HepG2 (cell line): ENCODE data around the gene TMEM217. TPM values are rescaled to one million over a fixed set of nuclear protein-coding genes. Genes with fewer than 3 reads are reported as not detected.

Experiments
- CREM ChIP-seq, 2 experiments: sonication (generic) in 1 of 2; formaldehyde crosslinking in 1 of 2; IDR thresholded peaks; 2 replicates each; pipeline versions ENCODE4 v1.4.0 to v1.6.1; 2016 to 2020; ENCODE audit warnings: antibody characterized with exemption in 1 of 2, mild to moderate bottlenecking in 1 of 2, missing genetic modification reagents in 1 of 2
- ELF4 ChIP-seq: sonication (generic); formaldehyde crosslinking; IDR thresholded peaks from 2 replicates; pipeline ENCODE4 v1.5.0; 2020; ENCODE audit warnings: missing genetic modification reagents, mild to moderate bottlenecking, moderate library complexity, borderline replicate concordance
- FOXO1 ChIP-seq: sonication (generic); formaldehyde crosslinking; IDR thresholded peaks from 2 replicates; pipeline ENCODE4 v1.4.0; 2020; ENCODE audit warnings: missing genetic modification reagents
- IKZF4 ChIP-seq: sonication (generic); formaldehyde crosslinking; IDR thresholded peaks from 2 replicates; pipeline ENCODE4 v1.5.1; 2020; ENCODE audit warnings: borderline replicate concordance, mild to moderate bottlenecking, low read depth, missing genetic modification reagents; ENCODE audit errors: not compliant biosample characterization
- KLF9 ChIP-seq: IDR thresholded peaks from 2 replicates; pipeline ENCODE4 v1.6.1; 2016; ENCODE audit warnings: low read depth
- MAFK ChIP-seq, 2 experiments: IDR thresholded peaks in 1 of 2; conservative IDR thresholded peaks in 1 of 2; 2 replicates each; pipeline ENCODE4 v1.6.1; 2011; ENCODE audit warnings: improper control_type of control experiment in 2 of 2, low read length in 2 of 2
- NFKBIZ ChIP-seq: IDR thresholded peaks from 2 replicates; pipeline ENCODE4 v1.6.1; 2018; ENCODE audit warnings: missing genetic modification reagents, missing compliant biosample characterization
- PHF21A ChIP-seq: sonication (generic); formaldehyde crosslinking; IDR thresholded peaks from 2 replicates; pipeline ENCODE4 v1.5.0; 2020; ENCODE audit warnings: mild to moderate bottlenecking, missing genetic modification reagents
- SMYD3 ChIP-seq: sonication (generic); formaldehyde crosslinking; IDR thresholded peaks from 2 replicates; pipeline ENCODE4 v1.8.1; 2023; ENCODE audit warnings: mild to moderate bottlenecking, missing genetic modification reagents
- TCF7L2 ChIP-seq: IDR thresholded peaks from 2 replicates; pipeline ENCODE4 v1.6.1; 2011; ENCODE audit warnings: mild to moderate bottlenecking, low read depth, low read length, moderate library complexity
- TEAD2 ChIP-seq: sonication (generic); formaldehyde crosslinking; IDR thresholded peaks from 2 replicates; pipeline ENCODE4 v1.9.0; 2021; ENCODE audit warnings: missing genetic modification reagents
- ZFX ChIP-seq: sonication (generic); formaldehyde crosslinking; IDR thresholded peaks from 2 replicates; pipeline ENCODE4 v1.4.0; 2020; ENCODE audit warnings: mild to moderate bottlenecking, low read depth, missing genetic modification reagents, moderate library complexity
- ZNF441 ChIP-seq: sonication (generic); formaldehyde crosslinking; IDR thresholded peaks from 2 replicates; pipeline ENCODE4 v1.7.0; 2021; ENCODE audit warnings: missing genetic modification reagents, borderline replicate concordance
- ZNF556 ChIP-seq: sonication (generic); formaldehyde crosslinking; IDR thresholded peaks from 2 replicates; pipeline ENCODE4 v1.4.0; 2020; ENCODE audit warnings: mild to moderate bottlenecking, missing genetic modification reagents, borderline replicate concordance
- ZNF598 ChIP-seq: sonication (generic); formaldehyde crosslinking; IDR thresholded peaks from 2 replicates; pipeline ENCODE4 v1.5.1; 2020; ENCODE audit warnings: mild to moderate bottlenecking, missing genetic modification reagents, borderline replicate concordance
- ZNF709 ChIP-seq: sonication (generic); formaldehyde crosslinking; IDR thresholded peaks from 2 replicates; pipeline ENCODE4 v1.5.0; 2020; ENCODE audit warnings: mild to moderate bottlenecking, missing genetic modification reagents
- ZNF773 ChIP-seq: sonication (generic); formaldehyde crosslinking; IDR thresholded peaks from 2 replicates; pipeline ENCODE4 v1.4.0; 2020; ENCODE audit warnings: missing genetic modification reagents, borderline replicate concordance
- polyA plus RNA-seq, 8 experiments: library from polyadenylated mRNA; depleted of rRNA in 3 of 8; stranded (reverse) in 7 of 8; unstranded in 1 of 8; fragments of >200 nt; fragmentation: Illumina TruSeq in 4 of 8; extraction: Trizol in 4 of 8; gene quantifications; 2 replicates each; pipeline versions ENCODE4 v1.2.1 to v1.2.3, GENCODE V29; 2011 to 2016; ENCODE audit warnings: low read depth in 4 of 8, missing spikeins in 1 of 8, mixed read lengths in 1 of 8; ENCODE audit not compliant: insufficient read depth in 1 of 8
- total RNA-seq, 5 experiments: library from RNA; depleted of rRNA; stranded (reverse); fragments of >200 nt; fragmentation: Illumina TruSeq; extraction: Trizol; gene quantifications; 2 replicates each; pipeline ENCODE4 v1.2.3, GENCODE V29; 2016; ENCODE audit warnings: low read depth in 1 of 5
- TF ChIP-seq, protein P1 (sequence below): sonication (generic); formaldehyde crosslinking; IDR thresholded peaks from 2 replicates; pipeline ENCODE4 v1.5.0; 2020; ENCODE audit warnings: mild to moderate bottlenecking, missing genetic modification reagents, moderate library complexity
- TF ChIP-seq, protein P2 (sequence below): sonication (generic); formaldehyde crosslinking; IDR thresholded peaks from 2 replicates; pipeline ENCODE4 v1.8.1; 2023; ENCODE audit warnings: mild to moderate bottlenecking, missing genetic modification reagents
- TF ChIP-seq, protein P3 (sequence below): sonication (generic); formaldehyde crosslinking; IDR thresholded peaks from 2 replicates; pipeline ENCODE4 v1.8.0; 2022; ENCODE audit warnings: mild to moderate bottlenecking, missing genetic modification reagents; ENCODE audit not compliant: insufficient replicate concordance
- TF ChIP-seq, protein P4 (sequence below): sonication (generic); formaldehyde crosslinking; IDR thresholded peaks from 2 replicates; pipeline ENCODE4 v1.5.1; 2020; ENCODE audit warnings: mild to moderate bottlenecking, missing genetic modification reagents, moderate library complexity

Gene TMEM217
- total and polyA plus RNA-seq, 2 of the 13 experiments (the other 11 are each of a cell fraction or from before 2014, with no cell fraction given), result 2.3 to 3.4 TPM

DNA sequence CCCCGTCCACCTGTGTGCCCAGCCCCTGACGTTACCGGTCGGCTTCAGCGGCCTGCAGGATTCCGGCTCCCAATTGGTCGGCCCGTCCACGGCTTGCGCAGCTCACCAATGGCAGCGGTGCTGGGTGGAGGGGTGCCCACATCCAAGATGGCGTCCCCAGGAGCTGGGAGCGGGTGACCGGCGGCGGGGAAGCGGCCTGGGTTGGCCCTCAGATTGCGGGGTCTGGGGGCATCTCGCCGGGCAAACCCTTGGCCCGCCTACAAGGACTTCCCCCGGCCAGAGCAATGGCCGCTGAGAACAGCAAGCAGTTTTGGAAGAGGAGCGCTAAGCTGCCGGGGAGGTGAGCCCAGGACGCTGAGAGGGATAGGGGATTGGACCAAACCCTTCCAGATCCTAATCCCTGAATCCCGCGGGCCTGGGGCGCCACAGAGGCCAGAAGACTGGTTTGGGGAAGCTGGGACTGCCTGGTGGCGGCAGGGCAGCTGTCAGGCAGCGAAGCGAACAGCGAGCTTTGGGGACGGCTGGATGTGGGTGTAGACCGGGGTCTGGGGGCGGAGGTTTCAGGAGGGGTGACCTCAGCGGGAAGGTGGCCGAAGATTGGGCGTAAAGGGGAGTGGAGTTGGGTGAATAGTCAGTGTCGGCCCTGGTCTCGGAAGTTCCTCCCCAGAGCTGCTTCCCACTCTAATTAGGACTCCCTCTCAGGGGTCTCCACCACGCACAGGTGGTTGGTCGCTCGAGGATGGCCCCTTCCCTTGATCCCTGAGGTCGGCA, at the start of gene TMEM217, which contains the start of gene TBC1D22B (continued):
- TF ChIP-seq, protein P1, sequence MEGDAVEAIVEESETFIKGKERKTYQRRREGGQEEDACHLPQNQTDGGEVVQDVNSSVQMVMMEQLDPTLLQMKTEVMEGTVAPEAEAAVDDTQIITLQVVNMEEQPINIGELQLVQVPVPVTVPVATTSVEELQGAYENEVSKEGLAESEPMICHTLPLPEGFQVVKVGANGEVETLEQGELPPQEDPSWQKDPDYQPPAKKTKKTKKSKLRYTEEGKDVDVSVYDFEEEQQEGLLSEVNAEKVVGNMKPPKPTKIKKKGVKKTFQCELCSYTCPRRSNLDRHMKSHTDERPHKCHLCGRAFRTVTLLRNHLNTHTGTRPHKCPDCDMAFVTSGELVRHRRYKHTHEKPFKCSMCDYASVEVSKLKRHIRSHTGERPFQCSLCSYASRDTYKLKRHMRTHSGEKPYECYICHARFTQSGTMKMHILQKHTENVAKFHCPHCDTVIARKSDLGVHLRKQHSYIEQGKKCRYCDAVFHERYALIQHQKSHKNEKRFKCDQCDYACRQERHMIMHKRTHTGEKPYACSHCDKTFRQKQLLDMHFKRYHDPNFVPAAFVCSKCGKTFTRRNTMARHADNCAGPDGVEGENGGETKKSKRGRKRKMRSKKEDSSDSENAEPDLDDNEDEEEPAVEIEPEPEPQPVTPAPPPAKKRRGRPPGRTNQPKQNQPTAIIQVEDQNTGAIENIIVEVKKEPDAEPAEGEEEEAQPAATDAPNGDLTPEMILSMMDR (CRISPR knock-in tag), result peak; percentile 18; the same call in 1 of the 2 replicates
- TF ChIP-seq CREM (IDR thresholded peaks at IDR 0.05) (peak; percentile 97), CREM (CRISPR knock-in tag; IDR thresholded peaks at IDR 0.05) (peak; percentile 74), IKZF4 (no peak), PHF21A (CRISPR knock-in tag) (peak; percentile 77), ELF4 (CRISPR knock-in tag) (no peak), KLF9 (CRISPR knock-in tag) (no peak), MAFK (conservative IDR thresholded peaks at IDR 0.05 in 1 of 2, IDR thresholded peaks at IDR 0.05 in 1 of 2; ENCODE audit: low read length in 2 of 2) (no peak), TCF7L2 (no peak), ZNF441 (CRISPR knock-in tag) (no peak), FOXO1 (CRISPR knock-in tag) (0 out of 2 replicates have a peak, but pooled peaks have one; percentile 13), NFKBIZ (CRISPR knock-in tag) (no peak), ZNF598 (CRISPR knock-in tag) (peak; percentile 94), ZNF556 (CRISPR knock-in tag) (peak; percentile 90), TEAD2 (CRISPR knock-in tag) (no peak), ZNF709 (CRISPR knock-in tag) (no peak), SMYD3 (peak; percentile 93; the same call in 1 of the 2 replicates), ZFX (CRISPR knock-in tag) (peak; percentile 96), ZNF773 (CRISPR knock-in tag) (peak; percentile 70; the same call in 1 of the 2 replicates)
- TF ChIP-seq, protein P2, sequence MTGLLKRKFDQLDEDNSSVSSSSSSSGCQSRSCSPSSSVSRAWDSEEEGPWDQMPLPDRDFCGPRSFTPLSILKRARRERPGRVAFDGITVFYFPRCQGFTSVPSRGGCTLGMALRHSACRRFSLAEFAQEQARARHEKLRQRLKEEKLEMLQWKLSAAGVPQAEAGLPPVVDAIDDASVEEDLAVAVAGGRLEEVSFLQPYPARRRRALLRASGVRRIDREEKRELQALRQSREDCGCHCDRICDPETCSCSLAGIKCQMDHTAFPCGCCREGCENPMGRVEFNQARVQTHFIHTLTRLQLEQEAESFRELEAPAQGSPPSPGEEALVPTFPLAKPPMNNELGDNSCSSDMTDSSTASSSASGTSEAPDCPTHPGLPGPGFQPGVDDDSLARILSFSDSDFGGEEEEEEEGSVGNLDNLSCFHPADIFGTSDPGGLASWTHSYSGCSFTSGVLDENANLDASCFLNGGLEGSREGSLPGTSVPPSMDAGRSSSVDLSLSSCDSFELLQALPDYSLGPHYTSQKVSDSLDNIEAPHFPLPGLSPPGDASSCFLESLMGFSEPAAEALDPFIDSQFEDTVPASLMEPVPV (CRISPR knock-in tag), result peak; percentile 89; the same call in 1 of the 2 replicates
- TF ChIP-seq, protein P3, sequence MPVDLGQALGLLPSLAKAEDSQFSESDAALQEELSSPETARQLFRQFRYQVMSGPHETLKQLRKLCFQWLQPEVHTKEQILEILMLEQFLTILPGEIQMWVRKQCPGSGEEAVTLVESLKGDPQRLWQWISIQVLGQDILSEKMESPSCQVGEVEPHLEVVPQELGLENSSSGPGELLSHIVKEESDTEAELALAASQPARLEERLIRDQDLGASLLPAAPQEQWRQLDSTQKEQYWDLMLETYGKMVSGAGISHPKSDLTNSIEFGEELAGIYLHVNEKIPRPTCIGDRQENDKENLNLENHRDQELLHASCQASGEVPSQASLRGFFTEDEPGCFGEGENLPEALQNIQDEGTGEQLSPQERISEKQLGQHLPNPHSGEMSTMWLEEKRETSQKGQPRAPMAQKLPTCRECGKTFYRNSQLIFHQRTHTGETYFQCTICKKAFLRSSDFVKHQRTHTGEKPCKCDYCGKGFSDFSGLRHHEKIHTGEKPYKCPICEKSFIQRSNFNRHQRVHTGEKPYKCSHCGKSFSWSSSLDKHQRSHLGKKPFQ (CRISPR knock-in tag), result peak; percentile 82
- TF ChIP-seq, protein P4, sequence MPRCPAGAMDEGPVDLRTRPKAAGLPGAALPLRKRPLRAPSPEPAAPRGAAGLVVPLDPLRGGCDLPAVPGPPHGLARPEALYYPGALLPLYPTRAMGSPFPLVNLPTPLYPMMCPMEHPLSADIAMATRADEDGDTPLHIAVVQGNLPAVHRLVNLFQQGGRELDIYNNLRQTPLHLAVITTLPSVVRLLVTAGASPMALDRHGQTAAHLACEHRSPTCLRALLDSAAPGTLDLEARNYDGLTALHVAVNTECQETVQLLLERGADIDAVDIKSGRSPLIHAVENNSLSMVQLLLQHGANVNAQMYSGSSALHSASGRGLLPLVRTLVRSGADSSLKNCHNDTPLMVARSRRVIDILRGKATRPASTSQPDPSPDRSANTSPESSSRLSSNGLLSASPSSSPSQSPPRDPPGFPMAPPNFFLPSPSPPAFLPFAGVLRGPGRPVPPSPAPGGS, result peak; percentile 92
